Endothelial cell (in vitro differentiated cells): Measurements from ENCODE around the gene SPACA1. TPM values are rescaled to one million over a fixed set of nuclear protein-coding genes. Genes with fewer than 3 reads are reported as not detected.
"Not testable (repeated sequence)": the region's sequence is repeated elsewhere in the genome, so short reads cannot be mapped to it uniquely, and the experiment has no call there.

Source experiments
- DNase-seq: peaks from one replicate; pipeline ENCODE4 v3.0.0; 2021; ENCODE audit warnings: low spot score
- H3K27ac Mint-ChIP-seq: one replicate; pipeline ENCODE4 v1.8.0; 2021; ENCODE audit warnings: mixed read lengths, inconsistent platforms; ENCODE audit not compliant: unreplicated experiment
- H3K27me3 Mint-ChIP-seq: one replicate; pipeline ENCODE4 v1.8.0; 2021; ENCODE audit warnings: mild to moderate bottlenecking, moderate library complexity, mixed read lengths, inconsistent platforms; ENCODE audit not compliant: unreplicated experiment
- H3K36me3 Mint-ChIP-seq: one replicate; pipeline ENCODE4 v1.8.0; 2021; ENCODE audit warnings: mild to moderate bottlenecking, low read depth, mixed read lengths, inconsistent platforms; ENCODE audit not compliant: unreplicated experiment
- H3K4me1 Mint-ChIP-seq: one replicate; pipeline ENCODE4 v1.8.0; 2021; ENCODE audit warnings: mild to moderate bottlenecking, mixed read lengths, inconsistent platforms; ENCODE audit not compliant: unreplicated experiment
- H3K4me3 Mint-ChIP-seq: one replicate; pipeline ENCODE4 v1.8.0; 2021; ENCODE audit warnings: mild to moderate bottlenecking, mixed read lengths, inconsistent platforms; ENCODE audit not compliant: unreplicated experiment
- H3K9me3 Mint-ChIP-seq: one replicate; pipeline ENCODE4 v1.8.0; 2021; ENCODE audit warnings: mixed read lengths, inconsistent platforms; ENCODE audit not compliant: unreplicated experiment
- long read RNA-seq: library from polyadenylated mRNA; unstranded; transcript quantifications from one replicate; pipeline ENCODE4 v2.0.0, GENCODE V29; 2020; ENCODE audit not compliant: unreplicated experiment
- total RNA-seq: library from RNA; stranded (reverse); fragmentation: NEBNext Ultra II Directional; extraction: Animal tissue kit (Norgen Biotek cat#: 25700); gene quantifications from one replicate; pipeline ENCODE4 v1.2.1, GENCODE V29; 2021; ENCODE audit not compliant: unreplicated experiment
- TF ChIP-seq, protein P1 (sequence below): fragments of 200-600 bp; sonication (generic); IDR thresholded peaks from one replicate; pipeline ENCODE4 v1.5.0; 2021; ENCODE audit warnings: antibody characterized with exemption; ENCODE audit not compliant: unreplicated experiment

SPACA1 gene
- not detected for total RNA-seq
- long read RNA-seq, result 0 reads

GRCh38 chr6:88047510-88048150 lies at the start of gene SPACA1:
TSS of gene SPACA1 (plus strand) at chr6:88047841. CDS start at chr6:88047906, 65 bp downstream.
- no peaks in the 10 kb centered on the region for H3K27me3 Mint-ChIP-seq
- TF ChIP-seq, protein P1, sequence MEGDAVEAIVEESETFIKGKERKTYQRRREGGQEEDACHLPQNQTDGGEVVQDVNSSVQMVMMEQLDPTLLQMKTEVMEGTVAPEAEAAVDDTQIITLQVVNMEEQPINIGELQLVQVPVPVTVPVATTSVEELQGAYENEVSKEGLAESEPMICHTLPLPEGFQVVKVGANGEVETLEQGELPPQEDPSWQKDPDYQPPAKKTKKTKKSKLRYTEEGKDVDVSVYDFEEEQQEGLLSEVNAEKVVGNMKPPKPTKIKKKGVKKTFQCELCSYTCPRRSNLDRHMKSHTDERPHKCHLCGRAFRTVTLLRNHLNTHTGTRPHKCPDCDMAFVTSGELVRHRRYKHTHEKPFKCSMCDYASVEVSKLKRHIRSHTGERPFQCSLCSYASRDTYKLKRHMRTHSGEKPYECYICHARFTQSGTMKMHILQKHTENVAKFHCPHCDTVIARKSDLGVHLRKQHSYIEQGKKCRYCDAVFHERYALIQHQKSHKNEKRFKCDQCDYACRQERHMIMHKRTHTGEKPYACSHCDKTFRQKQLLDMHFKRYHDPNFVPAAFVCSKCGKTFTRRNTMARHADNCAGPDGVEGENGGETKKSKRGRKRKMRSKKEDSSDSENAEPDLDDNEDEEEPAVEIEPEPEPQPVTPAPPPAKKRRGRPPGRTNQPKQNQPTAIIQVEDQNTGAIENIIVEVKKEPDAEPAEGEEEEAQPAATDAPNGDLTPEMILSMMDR, result no peak
- H3K27ac Mint-ChIP-seq, result no peak within 1 kb of the TSS
- H3K4me1 Mint-ChIP-seq, result no peaks in the 10 kb centered on the region
- DNase-seq, result no peak
- no peaks in the 10 kb centered on the region for H3K36me3 Mint-ChIP-seq
- no peaks in the 10 kb centered on the region for H3K9me3 Mint-ChIP-seq
- H3K4me3 Mint-ChIP-seq, result no peak within 1 kb of the TSS

DNA sequence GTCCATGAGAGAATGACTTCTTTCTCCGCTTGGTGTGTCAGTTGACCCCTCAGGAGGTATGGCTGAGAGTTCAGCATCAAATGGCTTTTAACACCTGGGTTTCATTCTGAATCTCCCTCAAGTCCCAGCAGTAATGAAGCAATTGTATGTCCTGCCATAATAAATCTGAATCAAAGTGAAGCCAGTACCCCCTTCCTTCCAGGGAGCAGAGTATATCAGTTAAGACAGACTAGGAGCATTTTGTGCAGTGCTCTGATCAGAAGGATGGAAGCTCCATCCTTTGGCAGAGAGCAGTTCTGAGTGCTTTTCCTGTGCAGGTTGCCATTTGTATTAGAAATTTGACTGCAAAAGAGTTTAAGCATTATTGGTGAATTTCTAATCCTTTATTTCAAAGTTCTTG lies 46.9 kb upstream of the SPACA1 start:
- Mint-ChIP-seq H3K4me3 (no peak overlapping the region), H3K36me3 (no peaks in the 10 kb centered on the region), H3K4me1 (peaks cover 12% of the 10 kb centered on the region), H3K27me3 (no peaks in the 10 kb centered on the region), H3K9me3 (no peaks in the 10 kb centered on the region), H3K27ac (no peak overlapping the region)
- DNase-seq, result no peak
- TF ChIP-seq, protein P1, result no peak

DNA sequence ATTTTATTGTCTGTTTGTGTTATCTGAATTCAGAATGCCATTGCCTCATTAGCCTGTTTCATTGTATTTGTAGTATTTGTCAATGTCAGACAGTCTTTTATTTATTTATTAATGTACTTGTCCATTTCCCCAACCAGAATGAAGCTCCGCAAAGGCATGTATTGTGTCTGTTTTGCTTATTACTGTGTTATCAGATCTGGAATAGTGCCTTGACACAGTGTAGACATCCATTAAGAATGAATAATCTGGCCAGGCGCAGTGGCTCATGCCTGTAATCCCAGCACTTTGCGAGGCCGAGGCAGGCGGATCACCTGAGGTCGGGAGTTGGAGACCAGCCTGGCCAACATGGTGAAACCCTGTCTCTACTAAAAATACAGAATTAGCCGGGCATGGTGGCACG lies 46.4 kb upstream of the SPACA1 start:
- not testable (repeated sequence) for DNase-seq

DNA sequence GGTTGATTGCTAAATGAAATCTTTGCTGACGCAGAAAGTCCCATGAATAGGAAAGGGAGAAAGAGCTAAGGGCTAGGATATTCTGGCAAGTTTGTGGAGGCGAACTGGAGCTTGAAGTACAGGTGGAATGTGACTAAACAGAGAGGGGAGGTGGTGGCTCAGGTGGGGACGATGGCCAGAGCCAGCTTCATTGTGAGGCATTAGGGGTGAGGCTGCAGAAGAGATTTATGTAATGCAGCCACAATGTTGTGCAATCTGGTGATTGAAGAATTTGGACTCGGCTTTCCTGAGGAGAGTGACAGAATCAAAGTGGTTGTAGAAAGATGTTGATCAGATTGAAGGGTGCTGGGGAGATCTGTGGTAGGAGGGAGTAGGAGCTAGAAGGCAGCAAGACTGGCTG lies 42.9 kb upstream of the SPACA1 start:
- Mint-ChIP-seq H3K9me3 (no peaks in the 10 kb centered on the region), H3K27ac (no peak overlapping the region), H3K4me1 (peaks cover 12% of the 10 kb centered on the region), H3K4me3 (no peak overlapping the region), H3K27me3 (no peaks in the 10 kb centered on the region), H3K36me3 (no peaks in the 10 kb centered on the region)
- TF ChIP-seq, protein P1, result no peak
- DNase-seq, result no peak

More for the DNA sequence above, 46.4 kb upstream of the SPACA1 start:
- H3K36me3 Mint-ChIP-seq, H3K27me3 Mint-ChIP-seq, H3K9me3 Mint-ChIP-seq, H3K27ac Mint-ChIP-seq, H3K4me3 Mint-ChIP-seq: not testable (repeated sequence)
- peaks cover 12% of the 10 kb centered on the region for H3K4me1 Mint-ChIP-seq

DNA sequence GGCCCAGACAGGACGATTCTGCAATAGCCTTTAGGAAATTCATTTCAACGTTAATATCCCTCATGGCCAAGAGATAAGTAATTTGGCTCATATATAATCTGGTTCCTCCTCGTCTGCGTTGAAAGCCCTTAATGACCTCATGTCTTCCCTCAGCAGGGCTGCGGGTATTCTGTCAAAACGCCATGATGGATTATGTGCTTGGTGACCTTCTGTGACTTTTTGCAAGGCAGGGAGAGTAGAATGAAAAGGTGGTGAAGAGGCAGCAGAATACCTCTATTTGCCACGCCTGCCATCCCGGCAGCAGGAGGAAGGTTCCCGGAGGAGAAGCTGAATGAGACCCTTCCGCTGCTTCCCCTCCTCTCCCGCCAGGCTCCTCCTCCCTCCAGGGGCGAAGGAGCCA lies 41.1 kb upstream of the SPACA1 start:
- Mint-ChIP-seq H3K36me3 (no peaks in the 10 kb centered on the region), H3K4me1 (peaks cover 12% of the 10 kb centered on the region), H3K27me3 (no peaks in the 10 kb centered on the region), H3K4me3 (no peak overlapping the region), H3K9me3 (no peaks in the 10 kb centered on the region), H3K27ac (no peak overlapping the region)
- TF ChIP-seq, protein P1, result no peak
- DNase-seq, result no peak
